Neuronal stem cell (in vitro differentiated cells): ENCODE data around the gene TNFAIP2.

Source experiments
- DNase-seq: peaks from one replicate; pipeline ENCODE4 v3.0.0-alpha.2; 2013; ENCODE audit warnings: low spot score
- H2AFZ ChIP-seq: one replicate; pipeline ENCODE4 v1.6.1; 2013; ENCODE audit warnings: mild to moderate bottlenecking, low read length, inconsistent platforms
- H2AK5ac ChIP-seq: 2 replicates; pipeline ENCODE4 v1.6.1; 2013; ENCODE audit warnings: low read depth, mild to moderate bottlenecking, inconsistent platforms, low read length, moderate library complexity, mixed read lengths
- H2BK120ac ChIP-seq: 2 replicates; pipeline ENCODE4 v1.6.1; 2013; ENCODE audit warnings: low read depth, mild to moderate bottlenecking, inconsistent platforms, low read length, moderate library complexity, mixed read lengths
- H2BK12ac ChIP-seq: one replicate; pipeline ENCODE4 v1.6.1; 2013; ENCODE audit warnings: low read length, inconsistent platforms
- H2BK15ac ChIP-seq: 2 replicates; pipeline ENCODE4 v1.6.1; 2013; ENCODE audit warnings: mild to moderate bottlenecking, low read length, inconsistent platforms, mixed read lengths
- H2BK5ac ChIP-seq: one replicate; pipeline ENCODE4 v1.6.1; 2013; ENCODE audit warnings: inconsistent platforms, mild to moderate bottlenecking, low read length, moderate library complexity
- H3K14ac ChIP-seq: one replicate; pipeline ENCODE4 v1.6.1; 2013; ENCODE audit warnings: low read length, inconsistent platforms
- H3K18ac ChIP-seq: 2 replicates; pipeline ENCODE4 v1.6.1; 2013; ENCODE audit warnings: low read length, inconsistent platforms
- H3K23ac ChIP-seq: 2 replicates; pipeline ENCODE4 v1.6.1; 2013; ENCODE audit warnings: low read depth, mild to moderate bottlenecking, mixed read lengths, low read length, inconsistent platforms; ENCODE audit not compliant: poor library complexity
- H3K27ac ChIP-seq: replicated peaks from 3 replicates; pipeline ENCODE4 v1.5.1; 2013; ENCODE audit warnings: low read length, inconsistent platforms
- H3K27me3 ChIP-seq, 3 experiments: 2 replicates each; pipeline ENCODE4 v1.6.1; 2013; ENCODE audit warnings: low read length in 3 of 3, mild to moderate bottlenecking in 2 of 3, inconsistent platforms in 1 of 3, low read depth in 1 of 3, mixed read lengths in 1 of 3, moderate library complexity in 1 of 3; ENCODE audit not compliant: control insufficient read depth in 3 of 3, insufficient read depth in 3 of 3
- H3K36me3 ChIP-seq, 2 donors: replicated peaks in 1 of 2; 2 replicates each; pipeline ENCODE4 v1.6.1; 2013; ENCODE audit warnings: low read length in 2 of 2; ENCODE audit not compliant: control insufficient read depth in 2 of 2, insufficient read depth in 2 of 2
- H3K4ac ChIP-seq: 2 replicates; pipeline ENCODE4 v1.6.1; 2013; ENCODE audit warnings: inconsistent platforms, mild to moderate bottlenecking, low read length, moderate library complexity
- H3K4me1 ChIP-seq, 2 donors: 1 replicate in 1 of 2; 2 replicates in 1 of 2; pipeline ENCODE4 v1.6.1; 2013; ENCODE audit warnings: low read length in 2 of 2, low read depth in 1 of 2; ENCODE audit not compliant: control insufficient read depth in 2 of 2, insufficient read depth in 1 of 2
- H3K4me2 ChIP-seq: one replicate; pipeline ENCODE4 v1.6.1; 2013; ENCODE audit warnings: mild to moderate bottlenecking, low read length, inconsistent platforms; ENCODE audit not compliant: insufficient read depth, poor library complexity, severe bottlenecking
- H3K4me3 ChIP-seq, 2 donors: 2 replicates each; pipeline ENCODE4 v1.5.1; 2013; ENCODE audit warnings: low read length in 2 of 2, mild to moderate bottlenecking in 2 of 2, inconsistent platforms in 1 of 2, moderate library complexity in 1 of 2
- H3K79me1 ChIP-seq: one replicate; pipeline ENCODE4 v1.6.1; 2013; ENCODE audit warnings: low read depth, mild to moderate bottlenecking, inconsistent platforms, low read length, moderate library complexity
- H3K9ac ChIP-seq: one replicate; pipeline ENCODE4 v1.6.1; 2013; ENCODE audit warnings: mild to moderate bottlenecking, low read depth, low read length, inconsistent platforms; ENCODE audit not compliant: poor library complexity
- H3K9me3 ChIP-seq, 2 donors: replicated peaks in 1 of 2; 2 replicates each; pipeline versions ENCODE3 to v1.6.1; 2013; ENCODE audit warnings: low read length in 2 of 2, mild to moderate bottlenecking in 2 of 2, inconsistent platforms in 1 of 2, low read depth in 1 of 2, mixed read lengths in 1 of 2, moderate library complexity in 1 of 2; ENCODE audit not compliant: control insufficient read depth in 2 of 2, insufficient read depth in 1 of 2
- H4K8ac ChIP-seq: one replicate; pipeline ENCODE4 v1.6.1; 2013; ENCODE audit warnings: low read depth, mild to moderate bottlenecking, inconsistent platforms, low read length, moderate library complexity
- H4K91ac ChIP-seq: one replicate; pipeline ENCODE4 v1.6.1; 2013; ENCODE audit warnings: low read length, low read depth, mild to moderate bottlenecking, inconsistent platforms; ENCODE audit not compliant: poor library complexity
- WGBS, 2 donors: extraction: QIAGEN DNeasy Blood & Tissue Kit; methylation state at CpG; one replicate each; pipeline ENCODE4 v1.1.7; 2013; ENCODE audit warnings: missing lambda C conversion rate in 2 of 2, mixed read lengths in 1 of 2; ENCODE audit not compliant: insufficient read length in 2 of 2, insufficient replicate concordance in 1 of 2; ENCODE audit errors: extremely low coverage in 2 of 2; 5-methylcytosine and 5-hydroxymethylcytosine counted together

The TNFAIP2 gene

GRCh38 chr14:103129301-103130016, 6.2 kb downstream of the TNFAIP2 start:
- Histone ChIP-seq H3K9ac (peak overlapping the region; percentile 16), H3K27me3 (peaks cover 0 to 68% (median 32%) of the 10 kb centered on the region in 3 experiments), H2BK120ac (no peak overlapping the region), H3K18ac (no peak overlapping the region), H3K4ac (no peak overlapping the region), H2BK12ac (no peak overlapping the region), H3K27ac (no peak overlapping the region), H2BK15ac (no peak overlapping the region), H3K4me2 (no peak overlapping the region), H2AFZ (no peak overlapping the region), H3K79me1 (peaks cover 5% of the 10 kb centered on the region), H4K91ac (no peak overlapping the region), H3K14ac (peak overlapping the region; percentile 65), H3K4me3 (peak overlapping the region in 1 of 2 donors; percentile 33), H3K4me1 (peaks cover 3 to 7% of the 10 kb centered on the region in 2 donors), H3K36me3 (peaks cover 0 to 16% of the 10 kb centered on the region in 2 donors), H3K23ac (no peak overlapping the region), H2BK5ac (peak overlapping the region; percentile 72), H2AK5ac (peak overlapping the region; percentile 96), H3K9me3 (peaks cover 0 to 8% of the 10 kb centered on the region in 2 donors), H4K8ac (no peak overlapping the region)
- no CpG with 5 or more reads among the region's 12 CpGs for WGBS, 2 donors
- no peak for DNase-seq

GRCh38 chr14:103130017-103130764, 6.9 kb downstream of the TNFAIP2 start:
- Histone ChIP-seq H3K4me3 (no peak overlapping the region), H3K36me3 (peaks cover 0 to 16% of the 10 kb centered on the region in 2 donors), H2BK12ac (no peak overlapping the region), H4K91ac (no peak overlapping the region), H3K4me2 (no peak overlapping the region), H2BK5ac (no peak overlapping the region), H4K8ac (no peak overlapping the region), H3K9ac (peak overlapping the region; percentile 83), H3K23ac (peak overlapping the region; percentile 6), H3K14ac (no peak overlapping the region), H2BK15ac (no peak overlapping the region), H2AK5ac (peak overlapping the region; percentile 41), H3K79me1 (peaks cover 5% of the 10 kb centered on the region), H3K27me3 (peaks cover 0 to 64% (median 25%) of the 10 kb centered on the region in 3 experiments), H3K4me1 (peaks cover 3 to 7% of the 10 kb centered on the region in 2 donors), H3K4ac (no peak overlapping the region), H2AFZ (no peak overlapping the region), H3K27ac (no peak overlapping the region), H3K18ac (peak overlapping the region; percentile 44), H2BK120ac (no peak overlapping the region), H3K9me3 (peaks cover 0 to 8% of the 10 kb centered on the region in 2 donors)
- no peak for DNase-seq
- WGBS, 2 donors: no CpG with 5 or more reads among the region's 26 CpGs

GRCh38 chr14:103130965-103131364, 7.7 kb downstream of the TNFAIP2 start:
- DNase-seq: no peak
- Histone ChIP-seq H2AK5ac (no peak overlapping the region), H2AFZ (no peak overlapping the region), H3K36me3 (peaks cover 0 to 16% of the 10 kb centered on the region in 2 donors), H2BK5ac (no peak overlapping the region), H3K9ac (peak overlapping the region; percentile 45), H2BK120ac (no peak overlapping the region), H3K9me3 (peaks cover 0 to 8% of the 10 kb centered on the region in 2 donors), H4K91ac (no peak overlapping the region), H3K4me3 (no peak overlapping the region), H3K79me1 (peaks cover 5% of the 10 kb centered on the region), H3K14ac (no peak overlapping the region), H3K27me3 (peaks cover 0 to 63% (median 17%) of the 10 kb centered on the region in 3 experiments), H3K18ac (no peak overlapping the region), H2BK12ac (no peak overlapping the region), H3K4me1 (peaks cover 3 to 7% of the 10 kb centered on the region in 2 donors), H4K8ac (no peak overlapping the region), H3K27ac (no peak overlapping the region), H2BK15ac (no peak overlapping the region), H3K4me2 (no peak overlapping the region), H3K4ac (no peak overlapping the region), H3K23ac (peak overlapping the region; percentile 10)
- WGBS, 2 donors: no CpG with 5 or more reads among the region's 8 CpGs

- Histone ChIP-seq H2AFZ (no peak overlapping the region), H2BK15ac (no peak overlapping the region), H3K14ac (no peak overlapping the region), H3K18ac (peak overlapping the region; percentile 45), H3K79me1 (peaks cover 4% of the 10 kb centered on the region), H3K4me3 (no peak overlapping the region), H3K9me3 (peaks cover 0 to 8% of the 10 kb centered on the region in 2 donors), H2BK12ac (no peak overlapping the region), H3K36me3 (peaks cover 0 to 16% of the 10 kb centered on the region in 2 donors), H2AK5ac (no peak overlapping the region), H4K8ac (no peak overlapping the region), H3K4me2 (no peak overlapping the region), H3K23ac (no peak overlapping the region), H3K27me3 (peaks cover 0 to 58% (median 12%) of the 10 kb centered on the region in 3 experiments), H2BK120ac (no peak overlapping the region), H3K4ac (no peak overlapping the region), H3K9ac (no peak overlapping the region), H3K4me1 (peaks cover 2 to 5% of the 10 kb centered on the region in 2 donors), H3K27ac (no peak overlapping the region), H4K91ac (no peak overlapping the region), H2BK5ac (no peak overlapping the region)
- WGBS, 2 donors: no CpG with 5 or more reads among the region's 9 CpGs
- DNase-seq: no peak
Observed at GRCh38 chr14:103131580-103131979, 8.3 kb downstream of the TNFAIP2 start.
